CD4-positive, alpha-beta memory T cell (primary cell): ENCODE data around the gene FGF4. TPM values are rescaled to one million over a fixed set of nuclear protein-coding genes. Genes with fewer than 3 reads are reported as not detected.

Source experiments
- CTCF ChIA-PET: fragments of 350-600 bp; sonication (Branson Sonifier 250); formaldehyde crosslinking; loops from one replicate; lab custom pipeline; 2021; ENCODE audit warnings: inconsistent platforms; ENCODE audit not compliant: partially characterized antibody; lab: Charles Lee
- POLR2A ChIA-PET: fragments of 350-600 bp; sonication (Branson Sonifier 250); formaldehyde crosslinking; loops from one replicate; lab custom pipeline; 2021; ENCODE audit not compliant: partially characterized antibody; lab: Charles Lee
- DNase-seq, 5 donors: peaks; one replicate each; pipeline versions ENCODE4 v3.0.0 to v3.0.0-alpha.2; 2020 to 2022; ENCODE audit warnings: mixed read lengths in 1 of 5
- H3K27ac ChIP-seq: one replicate; pipeline ENCODE4 v1.7.0; 2013; ENCODE audit warnings: low read depth, low read length
- H3K27me3 ChIP-seq: 2 replicates; pipeline ENCODE4 v1.7.0; 2013; ENCODE audit warnings: mild to moderate bottlenecking, low read length, moderate library complexity; ENCODE audit not compliant: insufficient read depth
- H3K36me3 ChIP-seq: 2 replicates; pipeline ENCODE4 v1.7.0; 2013; ENCODE audit warnings: mild to moderate bottlenecking, low read length, moderate library complexity; ENCODE audit not compliant: insufficient read depth
- H3K4me1 ChIP-seq: 2 replicates; pipeline ENCODE4 v1.7.0; 2013; ENCODE audit warnings: mild to moderate bottlenecking, low read length, moderate library complexity; ENCODE audit not compliant: insufficient read depth
- H3K4me3 ChIP-seq, 2 donors: one replicate each; pipeline ENCODE4 v1.7.0; 2013; ENCODE audit warnings: low read length in 2 of 2, mild to moderate bottlenecking in 1 of 2
- H3K9me3 ChIP-seq, 2 donors: one replicate each; pipeline ENCODE4 v1.7.0; 2013; ENCODE audit warnings: low read length in 2 of 2, control low read depth in 1 of 2; ENCODE audit not compliant: control insufficient read depth in 1 of 2
- H3K27ac Mint-ChIP-seq, 7 donors: one replicate each; pipeline ENCODE4 v1.8.0; 2020 to 2021; ENCODE audit warnings: mixed read lengths in 7 of 7, mild to moderate bottlenecking in 6 of 7, inconsistent platforms in 3 of 7, moderate library complexity in 3 of 7
- H3K27me3 Mint-ChIP-seq, 2 donors: one replicate each; pipeline ENCODE4 v1.8.0; 2020 to 2021; ENCODE audit warnings: mixed read lengths in 2 of 2
- H3K36me3 Mint-ChIP-seq, 2 donors: one replicate each; pipeline ENCODE4 v1.8.0; 2020 to 2021; ENCODE audit warnings: mixed read lengths in 2 of 2, inconsistent platforms in 1 of 2, mild to moderate bottlenecking in 1 of 2
- H3K4me1 Mint-ChIP-seq, 4 donors: one replicate each; pipeline ENCODE4 v1.8.0; 2020 to 2021; ENCODE audit warnings: mixed read lengths in 4 of 4, mild to moderate bottlenecking in 1 of 4
- H3K4me3 Mint-ChIP-seq, 8 donors: one replicate each; pipeline ENCODE4 v1.8.0; 2020 to 2021; ENCODE audit warnings: mixed read lengths in 8 of 8, mild to moderate bottlenecking in 7 of 8, moderate library complexity in 6 of 8, inconsistent platforms in 3 of 8
- H3K9me3 Mint-ChIP-seq, 8 donors: one replicate each; pipeline ENCODE4 v1.8.0; 2020 to 2021; ENCODE audit warnings: mixed read lengths in 8 of 8, mild to moderate bottlenecking in 5 of 8, inconsistent platforms in 3 of 8, moderate library complexity in 1 of 8
- intact Hi-C: fragments of 100-400 bp; cut with micrococcal nuclease; formaldehyde crosslinking; loops from one replicate; pipeline ENCODE4 v1.15.1; 2023
- polyA plus RNA-seq, 2 donors: library from polyadenylated mRNA; unstranded; fragments of 300-500 nt; fragmentation: Illumina TruSeq; gene quantifications; one replicate each; pipeline ENCODE4 v1.2.3, GENCODE V29; 2021
- total RNA-seq, 2 experiments: library from RNA; stranded (reverse); gene quantifications; one replicate each; pipeline ENCODE4 v1.2.3, GENCODE V29; 2021

The FGF4 gene
- total and polyA plus RNA-seq, 4 experiments from 2014 or later = not detected

DNA sequence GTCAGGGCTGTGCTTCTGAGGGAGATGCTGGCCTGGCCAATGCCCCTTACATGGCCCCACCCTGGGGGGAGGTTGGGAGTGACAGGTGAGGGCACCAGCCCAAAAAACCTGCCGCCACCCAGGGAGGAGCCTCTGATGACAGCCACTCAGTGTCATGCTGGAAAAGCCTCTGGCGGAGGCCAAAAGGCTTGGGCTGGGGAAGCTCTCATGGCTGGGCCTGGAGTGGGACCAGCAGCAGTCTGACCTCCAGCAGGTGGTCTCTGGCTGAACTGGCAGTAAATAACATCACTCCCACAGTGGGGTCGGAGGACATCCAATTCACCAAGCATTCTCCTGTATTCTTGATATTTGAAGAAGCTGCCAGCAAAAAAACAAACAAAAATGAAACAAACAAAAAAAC is 24.0 kb upstream of the FGF4 start:
- H3K9me3 Mint-ChIP-seq = peaks cover 0 to 3% (median 0%) of the 10 kb centered on the region in 8 donors
- ChIA-PET POLR2A (no interaction called here), CTCF (no interaction called here)
- Histone ChIP-seq H3K9me3 (no peaks in the 10 kb centered on the region), H3K4me1 (no peaks in the 10 kb centered on the region), H3K4me3 (no peak overlapping the region), H3K27me3 (no peaks in the 10 kb centered on the region), H3K27ac (no peak overlapping the region), H3K36me3 (no peaks in the 10 kb centered on the region)
- DNase-seq = no peak
- H3K4me1 Mint-ChIP-seq = no peaks in the 10 kb centered on the region
- H3K27ac Mint-ChIP-seq = no peak overlapping the region
- no peak overlapping the region for H3K4me3 Mint-ChIP-seq
- intact Hi-C loops = no loop called here
- no peaks in the 10 kb centered on the region for H3K36me3 Mint-ChIP-seq
- peaks cover 0 to 7% of the 10 kb centered on the region in 2 donors for H3K27me3 Mint-ChIP-seq

DNA sequence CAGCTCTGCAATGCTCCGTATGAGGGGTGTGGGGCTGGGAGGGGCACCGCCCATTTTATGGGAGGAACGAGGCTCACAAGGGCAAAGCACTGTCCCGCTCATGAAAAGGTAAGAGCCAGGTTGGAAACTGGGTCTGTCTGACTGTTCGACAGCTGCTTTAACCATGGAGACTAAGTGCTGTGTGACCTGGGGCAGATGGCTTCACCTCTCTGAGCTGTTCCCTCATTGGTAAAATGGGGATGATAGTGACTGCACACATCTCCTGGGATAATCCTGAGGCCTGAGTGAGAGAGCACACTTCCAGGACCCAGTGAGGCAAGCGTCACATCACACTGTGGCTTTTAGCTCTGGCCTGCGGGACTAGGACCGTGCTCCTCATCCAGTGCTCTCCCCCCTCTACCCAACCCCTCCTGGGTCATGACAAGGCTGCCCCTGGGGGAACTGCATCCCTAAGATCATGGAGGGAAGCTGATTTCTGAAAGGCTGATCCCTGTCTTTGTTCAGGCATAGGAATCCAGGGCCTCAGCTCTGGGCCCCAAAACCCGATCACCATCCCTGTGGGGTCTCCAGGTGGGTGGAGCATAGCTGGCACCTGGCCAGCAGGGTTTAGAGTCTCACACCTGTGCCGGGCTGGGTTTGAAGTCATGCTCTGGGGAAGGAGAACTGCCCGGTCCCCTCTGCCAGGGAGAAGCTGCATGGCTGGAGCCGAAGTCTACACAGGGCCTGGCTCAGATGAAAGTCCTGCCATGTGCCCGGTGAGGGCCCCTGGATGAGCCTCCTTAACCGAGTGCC is 22.8 kb upstream of the FGF4 start:
- Mint-ChIP-seq H3K36me3 (no peaks in the 10 kb centered on the region), H3K4me1 (no peaks in the 10 kb centered on the region), H3K27ac (no peak overlapping the region), H3K4me3 (no peak overlapping the region), H3K9me3 (peaks cover 0 to 3% (median 0%) of the 10 kb centered on the region in 8 donors), H3K27me3 (peaks cover 0 to 9% of the 10 kb centered on the region in 2 donors)
- Histone ChIP-seq H3K27me3 (no peaks in the 10 kb centered on the region), H3K4me1 (no peaks in the 10 kb centered on the region), H3K36me3 (no peaks in the 10 kb centered on the region), H3K27ac (no peak overlapping the region), H3K9me3 (no peaks in the 10 kb centered on the region), H3K4me3 (no peak overlapping the region)
- intact Hi-C loops = no loop called here
- CTCF ChIA-PET = no interaction called here
- no peak for DNase-seq
- POLR2A ChIA-PET = no interaction called here

DNA sequence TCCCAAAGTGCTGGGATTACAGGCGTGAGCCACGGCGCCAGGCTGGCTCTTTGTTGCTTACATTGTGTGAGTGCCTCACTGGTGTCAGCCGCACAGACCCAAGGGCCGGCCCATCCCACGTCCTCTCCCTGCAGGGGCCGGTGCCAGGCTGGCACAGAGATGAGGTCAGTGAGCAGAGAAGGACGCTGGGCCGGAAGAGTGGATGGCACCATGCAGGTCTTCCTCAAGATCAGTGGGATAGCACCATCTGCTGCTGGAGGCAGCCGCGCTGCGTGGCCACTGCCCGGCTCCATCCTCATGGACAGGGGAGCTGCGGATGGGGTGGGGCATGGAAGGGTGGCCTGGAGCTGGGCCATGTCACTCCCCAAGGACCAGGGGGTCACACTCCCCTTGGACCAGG is 22.0 kb upstream of the FGF4 start:
- Mint-ChIP-seq H3K4me1 (no peaks in the 10 kb centered on the region), H3K9me3 (peaks cover 0 to 3% (median 0%) of the 10 kb centered on the region in 8 donors), H3K4me3 (no peak overlapping the region), H3K27ac (no peak overlapping the region), H3K36me3 (no peaks in the 10 kb centered on the region), H3K27me3 (peaks cover 0 to 11% of the 10 kb centered on the region in 2 donors)
- DNase-seq = no peak
- no peak overlapping the region for H3K27ac ChIP-seq
- H3K36me3 ChIP-seq = no peaks in the 10 kb centered on the region
- H3K4me3 ChIP-seq = no peak overlapping the region
- H3K27me3 ChIP-seq = no peaks in the 10 kb centered on the region
- POLR2A ChIA-PET = no interaction called here
- CTCF ChIA-PET = no interaction called here
- intact Hi-C loops = no loop called here
- H3K9me3 ChIP-seq = no peaks in the 10 kb centered on the region
- H3K4me1 ChIP-seq = no peaks in the 10 kb centered on the region

DNA sequence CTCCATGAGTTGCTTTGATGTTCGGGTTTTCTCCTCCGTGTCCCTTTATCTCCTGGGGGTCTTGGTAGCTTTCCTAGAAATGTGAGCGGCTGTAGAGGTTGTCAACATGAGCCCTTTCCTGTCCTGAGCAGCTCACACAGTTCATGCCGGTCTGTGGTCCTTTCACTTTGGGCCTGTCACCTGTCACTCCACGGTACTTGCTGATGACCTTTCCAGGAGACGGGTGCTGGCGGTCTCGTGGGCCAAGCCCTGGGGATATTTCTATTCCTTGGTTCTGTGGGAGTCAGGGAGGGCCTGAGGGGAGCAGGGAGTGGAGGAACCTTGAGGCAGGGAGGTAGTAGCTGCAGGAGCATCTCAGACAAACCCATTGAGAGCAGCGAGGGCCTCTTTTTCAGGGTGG is 20.9 kb upstream of the FGF4 start:
- no peaks in the 10 kb centered on the region for H3K36me3 Mint-ChIP-seq
- POLR2A ChIA-PET = no interaction called here
- intact Hi-C loops = no loop called here
- H3K27ac Mint-ChIP-seq = no peak overlapping the region
- peaks cover 0 to 3% (median 0%) of the 10 kb centered on the region in 8 donors for H3K9me3 Mint-ChIP-seq
- Histone ChIP-seq H3K36me3 (no peaks in the 10 kb centered on the region), H3K27ac (no peak overlapping the region), H3K27me3 (no peaks in the 10 kb centered on the region), H3K4me3 (no peak overlapping the region), H3K9me3 (no peaks in the 10 kb centered on the region), H3K4me1 (no peaks in the 10 kb centered on the region)
- CTCF ChIA-PET = no interaction called here
- H3K4me3 Mint-ChIP-seq = no peak overlapping the region
- H3K4me1 Mint-ChIP-seq = no peaks in the 10 kb centered on the region
- DNase-seq = no peak
- peaks cover 0 to 9% of the 10 kb centered on the region in 2 donors for H3K27me3 Mint-ChIP-seq

DNA sequence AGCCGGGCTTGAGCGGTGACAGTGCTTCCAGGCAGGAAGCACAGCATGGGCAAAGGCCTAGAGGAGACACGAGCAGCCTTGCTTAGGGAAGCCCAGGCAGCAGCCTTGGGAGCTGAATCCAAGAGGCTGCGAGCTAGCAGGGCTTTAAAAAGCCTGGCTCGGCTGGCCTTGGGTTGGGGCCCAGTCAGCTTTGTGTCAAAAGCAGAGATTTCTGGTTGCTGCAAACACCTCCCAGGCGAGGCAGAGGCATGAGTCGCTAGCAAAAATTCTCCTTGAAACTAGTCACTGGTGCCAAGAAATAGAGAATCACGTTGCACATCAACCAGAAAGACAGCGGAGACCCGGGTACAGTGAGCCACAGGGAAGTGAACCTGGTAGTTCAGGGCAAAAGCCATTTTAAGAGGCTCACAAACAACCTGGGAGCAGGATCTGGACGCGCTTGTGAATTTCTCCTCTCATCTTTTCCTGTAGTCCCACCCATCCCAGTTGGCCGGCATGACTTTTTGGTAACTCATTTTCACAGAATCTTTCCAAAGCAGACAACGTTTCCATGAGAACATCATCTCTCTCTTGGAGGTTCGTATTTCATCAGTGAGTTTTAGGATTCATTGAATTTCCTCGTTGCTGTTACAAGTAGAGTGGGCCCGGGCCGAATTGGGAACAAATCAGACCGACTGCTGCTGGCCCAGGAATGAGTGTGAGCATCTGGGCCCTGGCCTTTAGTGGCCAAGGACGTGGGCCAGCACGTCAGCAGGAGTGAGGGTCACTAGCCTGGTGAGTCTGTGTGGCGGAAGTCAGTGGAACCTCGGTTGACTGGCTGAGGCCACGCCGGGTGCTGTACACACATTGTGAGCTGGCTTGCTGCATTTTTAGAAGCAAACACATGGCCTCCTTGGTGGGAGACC is 16.4 kb upstream of the FGF4 start:
- intact Hi-C loops = no loop called here
- H3K36me3 ChIP-seq = no peaks in the 10 kb centered on the region
- H3K36me3 Mint-ChIP-seq = no peaks in the 10 kb centered on the region
- H3K4me1 ChIP-seq = no peaks in the 10 kb centered on the region
- H3K27me3 Mint-ChIP-seq = peaks cover 0 to 6% of the 10 kb centered on the region in 2 donors
- H3K27me3 ChIP-seq = no peaks in the 10 kb centered on the region
- H3K9me3 ChIP-seq = no peaks in the 10 kb centered on the region
- H3K4me1 Mint-ChIP-seq = no peaks in the 10 kb centered on the region
- ChIA-PET POLR2A (no interaction called here), CTCF (no interaction called here)
- H3K27ac ChIP-seq = no peak overlapping the region
- H3K9me3 Mint-ChIP-seq = no peaks in the 10 kb centered on the region
- no peak overlapping the region for H3K4me3 ChIP-seq
- no peak overlapping the region for H3K4me3 Mint-ChIP-seq
- no peak overlapping the region for H3K27ac Mint-ChIP-seq
- DNase-seq = no peak

DNA sequence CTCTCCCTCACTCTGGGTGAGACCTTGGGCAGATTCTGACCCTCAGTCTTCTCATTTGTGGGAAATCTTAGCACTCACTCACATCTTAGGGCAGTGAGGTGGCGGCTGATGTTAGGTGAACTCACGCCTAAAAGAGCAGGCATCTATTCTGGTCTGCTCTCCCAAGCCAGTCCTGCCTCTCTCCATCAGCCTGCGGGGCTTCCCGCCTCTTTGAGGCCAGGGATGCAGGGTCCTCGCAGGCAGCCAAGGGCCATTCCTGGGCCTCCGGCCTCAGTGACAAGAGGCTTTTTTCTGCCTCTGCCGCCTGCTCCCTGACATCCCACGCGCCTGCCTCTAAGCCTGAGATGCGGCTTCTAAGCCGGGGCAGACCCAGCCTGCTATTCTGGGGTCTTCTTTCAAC is 13.8 kb upstream of the FGF4 start:
- Histone ChIP-seq H3K9me3 (no peaks in the 10 kb centered on the region), H3K27me3 (no peaks in the 10 kb centered on the region), H3K36me3 (no peaks in the 10 kb centered on the region), H3K27ac (no peak overlapping the region), H3K4me3 (no peak overlapping the region), H3K4me1 (no peaks in the 10 kb centered on the region)
- H3K4me3 Mint-ChIP-seq = no peak overlapping the region
- H3K4me1 Mint-ChIP-seq = no peaks in the 10 kb centered on the region
- POLR2A ChIA-PET = no interaction called here
- CTCF ChIA-PET = no interaction called here
- intact Hi-C loops = no loop called here
- no peaks in the 10 kb centered on the region for H3K36me3 Mint-ChIP-seq
- no peak for DNase-seq
- no peak overlapping the region for H3K27ac Mint-ChIP-seq
- peaks cover 0 to 4% of the 10 kb centered on the region in 2 donors for H3K27me3 Mint-ChIP-seq
- H3K9me3 Mint-ChIP-seq = no peaks in the 10 kb centered on the region

DNA sequence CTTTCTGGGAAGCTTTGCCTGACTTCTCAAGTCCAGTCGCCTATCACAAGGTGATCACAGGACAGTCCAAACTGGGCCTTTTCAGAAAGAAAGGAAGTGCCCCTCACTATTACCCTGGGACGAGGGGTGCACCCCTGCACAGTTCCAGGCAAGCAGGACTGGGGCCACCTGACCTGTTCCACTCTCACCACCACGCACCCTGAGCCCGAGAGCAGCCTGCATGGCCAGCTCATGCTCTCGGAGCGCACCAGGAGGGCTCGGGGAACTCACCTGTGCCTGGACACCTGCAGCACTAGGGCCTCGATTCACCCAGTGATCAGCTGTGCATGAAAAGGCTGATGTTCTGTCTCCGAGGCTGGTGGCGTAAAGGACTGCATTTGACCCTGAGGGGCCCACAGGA is 12.8 kb upstream of the FGF4 start:
- Mint-ChIP-seq H3K4me1 (no peaks in the 10 kb centered on the region), H3K4me3 (no peak overlapping the region), H3K27ac (no peak overlapping the region), H3K36me3 (no peaks in the 10 kb centered on the region), H3K9me3 (no peaks in the 10 kb centered on the region), H3K27me3 (peaks cover 0 to 2% of the 10 kb centered on the region in 2 donors)
- ChIA-PET POLR2A (no interaction called here), CTCF (no interaction called here)
- no peaks in the 10 kb centered on the region for H3K9me3 ChIP-seq
- DNase-seq = no peak
- H3K36me3 ChIP-seq = no peaks in the 10 kb centered on the region
- intact Hi-C loops = no loop called here
- no peaks in the 10 kb centered on the region for H3K4me1 ChIP-seq
- no peaks in the 10 kb centered on the region for H3K27me3 ChIP-seq
- no peak overlapping the region for H3K4me3 ChIP-seq
- no peak overlapping the region for H3K27ac ChIP-seq
